GM12891 (cell line): Measurements from ENCODE around the gene ECT2.

Experiments used
- PAX5 ChIP-seq: IDR thresholded peaks from 2 replicates; pipeline ENCODE4 v1.6.1; 2011; ENCODE audit warnings: low read length, moderate library complexity, mild to moderate bottlenecking; ENCODE audit not compliant: insufficient read depth, severe bottlenecking
- POLR2A ChIP-seq: IDR thresholded peaks from 2 replicates; pipeline ENCODE4 v1.6.1; 2011; ENCODE audit warnings: low read depth, low read length, control low read depth
- POLR2AphosphoS5 ChIP-seq: IDR thresholded peaks from 2 replicates; pipeline ENCODE4 v1.6.1; 2011; ENCODE audit warnings: low read depth, low read length, control low read depth
- SPI1 ChIP-seq: IDR thresholded peaks from 2 replicates; pipeline ENCODE4 v1.6.1; 2011; ENCODE audit warnings: low read depth, low read length, control low read depth
- TAF1 ChIP-seq: IDR thresholded peaks from 2 replicates; pipeline ENCODE4 v1.6.1; 2011; ENCODE audit warnings: low read depth, low read length, control low read depth

GRCh38 chr3:172869368-172869771 lies 118.8 kb downstream of the ECT2 start:
- TF ChIP-seq POLR2A = no peak
- no peak for TF ChIP-seq POLR2AphosphoS5
- TF ChIP-seq TAF1 = no peak
- TF ChIP-seq SPI1 = no peak
- TF ChIP-seq PAX5 = no peak
